DOHH2 (cell line): Measurements from ENCODE around the gene TSC1.

Experiments
- H3F3A ChIP-seq: fragments of 200-600 bp; sonication (generic), shearing (Covaris generic); 2 replicates; pipeline ENCODE4 v1.6.0; 2016; ENCODE audit warnings: antibody characterized with exemption, mild to moderate bottlenecking; ENCODE audit not compliant: control insufficient read depth, insufficient read depth
- H3K27ac ChIP-seq: fragments of 200-600 bp; sonication (generic); 2 replicates; pipeline ENCODE4 v1.5.1; 2014; ENCODE audit warnings: low read depth, mild to moderate bottlenecking, low read length, moderate library complexity
- H3K27me3 ChIP-seq: fragments of 200-600 bp; sonication (generic); 2 replicates; pipeline ENCODE4 v1.6.1; 2014; ENCODE audit warnings: mild to moderate bottlenecking, low read length, mixed read lengths; ENCODE audit not compliant: control insufficient read depth
- H3K36me3 ChIP-seq: fragments of 200-600 bp; sonication (generic); 2 replicates; pipeline ENCODE4 v1.6.1; 2014; ENCODE audit warnings: mild to moderate bottlenecking, low read length, moderate library complexity, mixed read lengths; ENCODE audit not compliant: control insufficient read depth
- H3K4me1 ChIP-seq: fragments of 200-600 bp; sonication (generic); 2 replicates; pipeline ENCODE4 v1.6.1; 2014; ENCODE audit warnings: mild to moderate bottlenecking, low read length, mixed read lengths; ENCODE audit not compliant: control insufficient read depth
- H3K4me2 ChIP-seq: fragments of 200-600 bp; sonication (generic); 2 replicates; pipeline ENCODE4 v1.6.0; 2014; ENCODE audit warnings: mild to moderate bottlenecking, low read length, moderate library complexity
- H3K4me3 ChIP-seq: fragments of 200-600 bp; sonication (generic); 2 replicates; pipeline ENCODE4 v1.5.1; 2014; ENCODE audit warnings: mild to moderate bottlenecking, low read length, mixed read lengths
- H3K79me2 ChIP-seq: fragments of 200-600 bp; sonication (generic); 2 replicates; pipeline ENCODE4 v1.6.1; 2014; ENCODE audit warnings: mild to moderate bottlenecking, low read length, mixed read lengths; ENCODE audit not compliant: control insufficient read depth
- H3K9me2 ChIP-seq: fragments of 200-600 bp; sonication (generic); replicated peaks from 2 replicates; pipeline ENCODE4 v1.6.1; 2014; ENCODE audit warnings: mild to moderate bottlenecking, low read length, mixed read lengths; ENCODE audit not compliant: control insufficient read depth
- H3K9me3 ChIP-seq: fragments of 200-600 bp; sonication (generic); 2 replicates; pipeline ENCODE4 v1.6.1; 2014; ENCODE audit warnings: antibody characterized with exemption, low read length, mixed read lengths; ENCODE audit not compliant: control insufficient read depth, insufficient read depth
- H4K20me1 ChIP-seq: fragments of 200-600 bp; sonication (generic); 2 replicates; pipeline ENCODE4 v1.6.0; 2014; ENCODE audit warnings: low read depth, mild to moderate bottlenecking, antibody characterized with exemption, low read length, moderate library complexity; ENCODE audit not compliant: control insufficient read depth, insufficient read depth
- EZH2phosphoT487 ChIP-seq: fragments of 200-600 bp; sonication (generic); IDR thresholded peaks from 2 replicates; pipeline ENCODE4 v1.6.1; 2017; ENCODE audit warnings: borderline replicate concordance, mild to moderate bottlenecking, antibody characterized with exemption, low read length, moderate library complexity, mixed read lengths
- TF ChIP-seq, protein P1 (sequence below): fragments of 200-600 bp; sonication (generic); IDR thresholded peaks from one replicate; pipeline ENCODE4 v1.5.1; 2014; ENCODE audit warnings: antibody characterized with exemption, mild to moderate bottlenecking, low read depth, low read length; ENCODE audit not compliant: poor library complexity, severe bottlenecking

Gene TSC1

DNA sequence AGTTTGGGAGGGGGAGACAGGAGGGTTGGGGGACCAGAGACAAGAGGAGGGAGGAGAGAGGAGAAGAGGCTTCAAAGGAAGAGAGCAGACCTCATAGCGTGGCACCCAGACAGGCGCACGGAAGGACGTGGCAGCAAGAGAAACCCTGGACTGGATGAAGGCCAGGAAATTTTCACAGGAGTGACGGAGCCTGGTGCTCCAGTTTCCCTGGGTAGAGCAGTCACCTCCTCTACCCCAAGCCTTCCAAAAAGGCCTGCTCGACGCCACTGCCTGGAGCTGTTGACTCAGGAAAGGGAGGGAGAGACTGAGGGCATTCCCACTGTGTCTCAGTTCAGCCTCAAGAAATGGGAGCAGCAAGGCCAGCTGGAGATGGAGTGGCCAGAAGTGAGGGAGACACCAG is 85.7 kb downstream of the TSC1 start:
- Histone ChIP-seq H3K9me3 (no peaks in the 10 kb centered on the region), H3K4me3 (no peak overlapping the region), H3K9me2 (no peaks in the 10 kb centered on the region), H3K36me3 (no peaks in the 10 kb centered on the region), H4K20me1 (no peaks in the 10 kb centered on the region), H3K27me3 (peaks cover 3% of the 10 kb centered on the region; the same call in 1 of the 2 replicates), H3F3A (no peaks in the 10 kb centered on the region), H3K27ac (no peak overlapping the region), H3K79me2 (no peaks in the 10 kb centered on the region), H3K4me2 (no peak overlapping the region), H3K4me1 (no peaks in the 10 kb centered on the region)
- TF ChIP-seq, protein P1, sequence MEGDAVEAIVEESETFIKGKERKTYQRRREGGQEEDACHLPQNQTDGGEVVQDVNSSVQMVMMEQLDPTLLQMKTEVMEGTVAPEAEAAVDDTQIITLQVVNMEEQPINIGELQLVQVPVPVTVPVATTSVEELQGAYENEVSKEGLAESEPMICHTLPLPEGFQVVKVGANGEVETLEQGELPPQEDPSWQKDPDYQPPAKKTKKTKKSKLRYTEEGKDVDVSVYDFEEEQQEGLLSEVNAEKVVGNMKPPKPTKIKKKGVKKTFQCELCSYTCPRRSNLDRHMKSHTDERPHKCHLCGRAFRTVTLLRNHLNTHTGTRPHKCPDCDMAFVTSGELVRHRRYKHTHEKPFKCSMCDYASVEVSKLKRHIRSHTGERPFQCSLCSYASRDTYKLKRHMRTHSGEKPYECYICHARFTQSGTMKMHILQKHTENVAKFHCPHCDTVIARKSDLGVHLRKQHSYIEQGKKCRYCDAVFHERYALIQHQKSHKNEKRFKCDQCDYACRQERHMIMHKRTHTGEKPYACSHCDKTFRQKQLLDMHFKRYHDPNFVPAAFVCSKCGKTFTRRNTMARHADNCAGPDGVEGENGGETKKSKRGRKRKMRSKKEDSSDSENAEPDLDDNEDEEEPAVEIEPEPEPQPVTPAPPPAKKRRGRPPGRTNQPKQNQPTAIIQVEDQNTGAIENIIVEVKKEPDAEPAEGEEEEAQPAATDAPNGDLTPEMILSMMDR, result no peak
- no peak for TF ChIP-seq EZH2phosphoT487

DNA sequence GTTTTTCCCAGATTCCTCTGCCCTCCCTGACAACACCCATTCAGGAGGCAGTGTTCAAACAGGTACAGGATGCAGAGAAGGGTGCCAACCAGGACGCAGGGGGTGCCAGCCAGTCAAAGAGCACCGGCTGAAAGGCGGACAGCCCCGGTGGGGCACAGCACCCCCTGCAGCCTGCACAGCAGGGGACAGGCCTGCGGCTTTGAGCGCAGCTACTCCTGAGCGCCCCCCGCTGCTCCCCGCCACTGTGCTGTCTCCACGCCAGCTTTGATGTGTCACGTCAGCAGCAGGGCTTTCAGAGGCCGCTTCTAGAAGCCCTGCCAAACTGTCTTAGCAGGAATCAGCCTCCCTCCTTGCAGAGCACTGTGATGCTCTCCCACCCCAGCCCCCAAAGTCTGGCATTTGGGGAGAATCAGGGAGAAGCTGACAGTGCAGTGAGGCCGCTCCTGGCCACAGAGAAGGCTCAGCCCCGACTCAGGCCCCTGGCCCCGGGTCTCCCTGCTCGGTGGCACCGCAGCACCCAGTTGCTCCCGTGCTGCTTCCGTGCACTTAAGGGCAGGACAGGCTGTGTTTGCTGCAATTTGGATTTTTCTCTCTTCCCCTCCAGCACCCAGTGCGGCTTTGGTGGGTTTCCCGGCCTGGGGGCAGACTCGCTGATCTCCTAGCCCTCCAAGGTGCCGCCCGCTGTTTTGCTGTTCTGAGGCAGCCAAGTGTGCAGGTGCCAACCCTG is 86.6 kb downstream of the TSC1 start:
- TF ChIP-seq EZH2phosphoT487, result no peak
- TF ChIP-seq, protein P1, result peak; percentile 55
- H3K4me2 ChIP-seq, result no peak overlapping the region

DNA sequence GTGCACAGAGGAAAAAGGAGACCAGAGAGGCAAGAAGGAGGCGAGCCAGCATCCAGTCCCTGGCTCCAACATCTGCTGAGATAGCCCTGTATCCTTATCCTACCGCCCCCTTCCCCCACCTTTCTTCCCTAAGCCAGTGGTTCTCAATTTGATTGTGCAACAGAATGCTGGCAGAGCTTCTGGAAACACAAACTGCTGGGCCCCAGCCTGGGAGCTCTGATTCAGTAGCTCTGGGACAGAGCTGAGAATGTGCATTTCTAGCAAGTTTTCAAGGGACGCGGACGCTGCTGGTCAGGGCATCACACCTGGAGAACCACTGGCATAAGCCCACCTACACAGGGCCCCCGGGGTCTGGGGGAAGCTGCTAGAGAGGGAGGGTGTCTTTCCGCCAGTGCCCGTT is 87.4 kb downstream of the TSC1 start:
- Histone ChIP-seq H3F3A (no peaks in the 10 kb centered on the region), H4K20me1 (no peaks in the 10 kb centered on the region), H3K27me3 (peaks cover 3% of the 10 kb centered on the region; the same call in 1 of the 2 replicates), H3K4me2 (no peak overlapping the region), H3K9me3 (no peaks in the 10 kb centered on the region), H3K27ac (no peak overlapping the region), H3K9me2 (no peaks in the 10 kb centered on the region), H3K79me2 (no peaks in the 10 kb centered on the region), H3K4me1 (no peaks in the 10 kb centered on the region), H3K4me3 (no peak overlapping the region), H3K36me3 (no peaks in the 10 kb centered on the region)
- no peak for TF ChIP-seq EZH2phosphoT487
- TF ChIP-seq, protein P1, result no peak

More for the DNA sequence above, 86.6 kb downstream of the TSC1 start:
- H3F3A ChIP-seq, result no peaks in the 10 kb centered on the region
- H3K36me3 ChIP-seq, result no peaks in the 10 kb centered on the region
- no peaks in the 10 kb centered on the region for H3K79me2 ChIP-seq
- H3K27ac ChIP-seq, result no peak overlapping the region
- H3K4me1 ChIP-seq, result no peaks in the 10 kb centered on the region
- no peaks in the 10 kb centered on the region for H3K9me3 ChIP-seq
- H3K27me3 ChIP-seq, result peaks cover 3% of the 10 kb centered on the region; the same call in 1 of the 2 replicates
- no peak overlapping the region for H3K4me3 ChIP-seq
- no peaks in the 10 kb centered on the region for H4K20me1 ChIP-seq
- H3K9me2 ChIP-seq, result no peaks in the 10 kb centered on the region
